GM23338 (cell line): Measurements from ENCODE around the gene MTCH2.

Source experiments
- CREB1 ChIP-seq: fragments of 250-450 bp; sonication (Bioruptor Pico); IDR thresholded peaks from 2 replicates; pipeline ENCODE4 v1.5.0; 2020; ENCODE audit warnings: low read depth, mild to moderate bottlenecking, moderate library complexity
- CTCF ChIP-seq, 2 experiments: fragments of 200-600 bp in 1 of 2; sonication (generic) in 1 of 2; conservative IDR thresholded peaks; 2 replicates each; pipeline versions ENCODE4 v1.5.1 to v1.6.1; 2016 to 2017; ENCODE audit warnings: antibody characterized with exemption in 2 of 2, low read depth in 2 of 2, mild to moderate bottlenecking in 2 of 2, moderate library complexity in 1 of 2
- ETS1 ChIP-seq: IDR thresholded peaks from 2 replicates; pipeline ENCODE4 v1.6.1; 2016; ENCODE audit warnings: antibody characterized with exemption
- EZH2 ChIP-seq: fragments of 200-600 bp; sonication (generic); IDR thresholded peaks from one replicate; pipeline ENCODE4 v1.8.0; 2017; ENCODE audit warnings: antibody characterized with exemption, mild to moderate bottlenecking, low read depth; ENCODE audit not compliant: unreplicated experiment
- EZH2phosphoT487 ChIP-seq: fragments of 200-600 bp; sonication (generic); IDR thresholded peaks from one replicate; pipeline ENCODE4 v1.8.1; 2018; ENCODE audit warnings: antibody characterized with exemption; ENCODE audit not compliant: unreplicated experiment
- JUNB ChIP-seq: IDR thresholded peaks from one replicate; pipeline ENCODE4 v1.6.1; 2016; ENCODE audit warnings: antibody characterized with exemption; ENCODE audit not compliant: unreplicated experiment
- NANOG ChIP-seq: IDR thresholded peaks from 2 replicates; pipeline ENCODE4 v1.6.1; 2016; ENCODE audit warnings: antibody characterized with exemption, borderline replicate concordance
- POLR2AphosphoS5 ChIP-seq: IDR thresholded peaks from 2 replicates; pipeline ENCODE4 v1.6.1; 2016; ENCODE audit warnings: antibody characterized with exemption, low read depth
- REST ChIP-seq: IDR thresholded peaks from one replicate; pipeline ENCODE4 v1.6.1; 2018; ENCODE audit warnings: antibody characterized with exemption; ENCODE audit not compliant: unreplicated experiment
- STAT1 ChIP-seq: IDR thresholded peaks from one replicate; pipeline ENCODE4 v1.6.1; 2016; ENCODE audit warnings: antibody characterized with exemption; ENCODE audit not compliant: unreplicated experiment
- ZNF114 ChIP-seq: fragments of 250-450 bp; sonication (Bioruptor Pico); IDR thresholded peaks from 2 replicates; pipeline ENCODE4 v1.5.0; 2020; ENCODE audit warnings: mild to moderate bottlenecking, moderate library complexity

- TF ChIP-seq NANOG, result no peak
- no peak for TF ChIP-seq STAT1
- TF ChIP-seq CTCF (conservative IDR thresholded peaks at IDR 0.05; ENCODE audit: low read depth in 2 of 2), result no peak
- TF ChIP-seq EZH2phosphoT487, result no peak
- no peak for TF ChIP-seq EZH2
- TF ChIP-seq ZNF114 (CRISPR knock-in tag), result no peak
- no peak for TF ChIP-seq POLR2AphosphoS5
- TF ChIP-seq REST, result no peak
- TF ChIP-seq JUNB, result no peak
- no peak for TF ChIP-seq CREB1
- TF ChIP-seq ETS1, result no peak
Measured at GRCh38 chr11:47631473-47631872, 10.9 kb downstream of the MTCH2 start.
